ENCODE data around the gene CRAT.

GRCh38 chr9:129108805-129109536 lies 1.6 kb downstream of the CRAT start:
- no peak for TF ChIP-seq CTCF (IDR thresholded peaks at IDR 0.05)
- TF ChIP-seq POLR2A (IDR thresholded peaks at IDR 0.05) = no peak

All from stomach (tissue), 4 donors.